ENCODE data around the gene BMP8B.

- TF ChIP-seq CTCF (IDR thresholded peaks at IDR 0.05), result no peak
- no peak for TF ChIP-seq POLR2AphosphoS5 (IDR thresholded peaks at IDR 0.05)
- no peak for TF ChIP-seq POLR2A (IDR thresholded peaks at IDR 0.05; ENCODE audit: low read depth)
- TF ChIP-seq EP300 (IDR thresholded peaks at IDR 0.05), result no peak
Observed at GRCh38 chr1:39822146-39822545, 33.5 kb upstream of the BMP8B start.
